ENCODE data around the gene HADHB.
"Not testable (repeated sequence)": the region's sequence is repeated elsewhere in the genome, so short reads cannot be mapped to it uniquely, and the experiment has no call there.

HADHB gene

GRCh38 chr2:26330604-26331003, 85.9 kb downstream of the HADHB start:
- no peak for DNase-seq

- DNase-seq, result not testable (repeated sequence)
Measured at GRCh38 chr2:26331321-26331720, 86.6 kb downstream of the HADHB start.

GRCh38 chr2:26333293-26333692, 88.6 kb downstream of the HADHB start:
- no peak for DNase-seq

GRCh38 chr2:26335231-26335630, 90.5 kb downstream of the HADHB start:
- DNase-seq, result no peak

GRCh38 chr2:26336719-26337118, 92.0 kb downstream of the HADHB start:
- no peak for DNase-seq

GRCh38 chr2:26337298-26337697, 92.6 kb downstream of the HADHB start:
- DNase-seq, result no peak
